ENCODE results near the gene NUTM1. TPM values are rescaled to one million over a fixed set of nuclear protein-coding genes. Genes with fewer than 3 reads are reported as not detected.

The NUTM1 gene
- total RNA-seq, 2 experiments from 2014 or later, result not detected

DNA sequence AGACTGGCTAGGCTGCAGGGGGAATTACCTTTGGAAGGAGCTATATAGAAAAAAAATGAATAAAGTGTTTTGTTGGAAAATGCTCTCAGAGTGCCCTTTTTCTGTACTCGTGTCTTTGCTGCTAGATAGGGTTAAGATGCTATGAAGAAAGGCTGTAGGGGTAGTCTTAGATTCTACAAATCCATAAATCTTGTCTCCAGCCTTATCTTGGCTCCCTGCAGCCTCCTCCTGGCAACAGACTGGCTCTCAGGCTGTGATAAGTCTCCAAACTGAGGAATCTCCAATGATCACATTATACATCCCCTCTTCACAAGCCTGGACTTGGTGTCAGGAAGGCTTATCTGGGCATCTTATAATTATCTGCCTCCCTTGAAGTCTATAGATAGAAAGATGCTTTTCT, 14.5 kb downstream of the NUTM1 start:
- Histone ChIP-seq H3K27ac (ENCODE audit: low read depth in 1 of 2, low read length in 2 of 2) (no peak overlapping the region), H3K9me3 (ENCODE audit: control insufficient read depth in 1 of 2, insufficient read depth in 1 of 2, low read length in 2 of 2) (no peaks in the 10 kb centered on the region), H3K36me3 (ENCODE audit: insufficient read depth, low read length) (peaks cover 68% of the 10 kb centered on the region), H3K4me3 (ENCODE audit: low read length) (no peak overlapping the region), H3K27me3 (ENCODE audit: control insufficient read depth in 1 of 2, insufficient read depth in 2 of 2, low read length in 2 of 2) (no peaks in the 10 kb centered on the region), H3K4me1 (ENCODE audit: insufficient read depth, low read length) (no peaks in the 10 kb centered on the region)
- no peak for ATAC-seq (ENCODE audit: poor library complexity)
- no peak overlapping the region for H3K27ac Mint-ChIP-seq
- H3K27me3 Mint-ChIP-seq, result no peaks in the 10 kb centered on the region
- no peak for DNase-seq
- H3K9me3 Mint-ChIP-seq, result no peaks in the 10 kb centered on the region
- intact Hi-C loops (cut with DNase I, micrococcal nuclease), result no loop called here
- H3K4me3 Mint-ChIP-seq, result no peak overlapping the region
- TF ChIP-seq, protein P1, sequence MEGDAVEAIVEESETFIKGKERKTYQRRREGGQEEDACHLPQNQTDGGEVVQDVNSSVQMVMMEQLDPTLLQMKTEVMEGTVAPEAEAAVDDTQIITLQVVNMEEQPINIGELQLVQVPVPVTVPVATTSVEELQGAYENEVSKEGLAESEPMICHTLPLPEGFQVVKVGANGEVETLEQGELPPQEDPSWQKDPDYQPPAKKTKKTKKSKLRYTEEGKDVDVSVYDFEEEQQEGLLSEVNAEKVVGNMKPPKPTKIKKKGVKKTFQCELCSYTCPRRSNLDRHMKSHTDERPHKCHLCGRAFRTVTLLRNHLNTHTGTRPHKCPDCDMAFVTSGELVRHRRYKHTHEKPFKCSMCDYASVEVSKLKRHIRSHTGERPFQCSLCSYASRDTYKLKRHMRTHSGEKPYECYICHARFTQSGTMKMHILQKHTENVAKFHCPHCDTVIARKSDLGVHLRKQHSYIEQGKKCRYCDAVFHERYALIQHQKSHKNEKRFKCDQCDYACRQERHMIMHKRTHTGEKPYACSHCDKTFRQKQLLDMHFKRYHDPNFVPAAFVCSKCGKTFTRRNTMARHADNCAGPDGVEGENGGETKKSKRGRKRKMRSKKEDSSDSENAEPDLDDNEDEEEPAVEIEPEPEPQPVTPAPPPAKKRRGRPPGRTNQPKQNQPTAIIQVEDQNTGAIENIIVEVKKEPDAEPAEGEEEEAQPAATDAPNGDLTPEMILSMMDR (IDR thresholded peaks at IDR 0.05), result no peak
- H3K36me3 Mint-ChIP-seq (ENCODE audit: low read depth), result peaks cover 77% of the 10 kb centered on the region
- POLR2A ChIA-PET, result interaction anchor here (1.6 kb wide), 1 partner anchor 20 kb away, joined by 8 read pairs; the partner anchor contains the start of gene SLC12A6
- CTCF ChIA-PET, result interaction anchor here (0.6 to 1.7 kb wide), 3 partner anchors 10 to 130 kb away, joined by 3 to 12 read pairs (median 4); partner anchors contain the start of gene LPCAT4
- H3K4me1 Mint-ChIP-seq (ENCODE audit: low read depth), result peaks cover 4% of the 10 kb centered on the region

GRCh38 chr15:34358367-34358766, 15.3 kb downstream of the NUTM1 start:
- Mint-ChIP-seq H3K4me3 (no peak overlapping the region), H3K36me3 (ENCODE audit: low read depth) (peaks cover 84% of the 10 kb centered on the region), H3K27me3 (no peaks in the 10 kb centered on the region), H3K4me1 (ENCODE audit: low read depth) (peaks cover 11% of the 10 kb centered on the region), H3K27ac (no peak overlapping the region), H3K9me3 (no peaks in the 10 kb centered on the region)
- TF ChIP-seq, protein P1 (IDR thresholded peaks at IDR 0.05), result no peak
- Histone ChIP-seq H3K4me1 (ENCODE audit: insufficient read depth, low read length) (no peaks in the 10 kb centered on the region), H3K27me3 (ENCODE audit: control insufficient read depth in 1 of 2, insufficient read depth in 2 of 2, low read length in 2 of 2) (no peaks in the 10 kb centered on the region), H3K9me3 (ENCODE audit: control insufficient read depth in 1 of 2, insufficient read depth in 1 of 2, low read length in 2 of 2) (no peaks in the 10 kb centered on the region), H3K36me3 (ENCODE audit: insufficient read depth, low read length) (peaks cover 76% of the 10 kb centered on the region), H3K27ac (ENCODE audit: low read depth in 1 of 2, low read length in 2 of 2) (no peak overlapping the region), H3K4me3 (ENCODE audit: low read length) (no peak overlapping the region)
- ATAC-seq (ENCODE audit: poor library complexity) (no peak), DNase-seq (no peak)
- CTCF ChIA-PET, result interaction anchor here (0.6 to 1.7 kb wide), 3 partner anchors 9 to 130 kb away, joined by 3 to 12 read pairs (median 4); partner anchors contain the start of gene LPCAT4
- intact Hi-C loops (cut with DNase I, micrococcal nuclease), result no loop called here
- POLR2A ChIA-PET, result interaction anchor here (1.6 kb wide), 1 partner anchor 21 kb away, joined by 8 read pairs; the partner anchor contains the start of gene SLC12A6

GRCh38 chr15:34358948-34359347, 15.8 kb downstream of the NUTM1 start:
- Mint-ChIP-seq H3K4me3 (no peak overlapping the region), H3K9me3 (no peaks in the 10 kb centered on the region), H3K27ac (no peak overlapping the region), H3K27me3 (no peaks in the 10 kb centered on the region), H3K4me1 (ENCODE audit: low read depth) (peaks cover 11% of the 10 kb centered on the region), H3K36me3 (ENCODE audit: low read depth) (peaks cover 90% of the 10 kb centered on the region)
- ATAC-seq (ENCODE audit: poor library complexity) (no peak), DNase-seq (no peak)
- Histone ChIP-seq H3K9me3 (ENCODE audit: control insufficient read depth in 1 of 2, insufficient read depth in 1 of 2, low read length in 2 of 2) (no peaks in the 10 kb centered on the region), H3K36me3 (ENCODE audit: insufficient read depth, low read length) (peaks cover 81% of the 10 kb centered on the region), H3K27ac (ENCODE audit: low read depth in 1 of 2, low read length in 2 of 2) (no peak overlapping the region), H3K4me1 (ENCODE audit: insufficient read depth, low read length) (peaks cover under 1% of the 10 kb centered on the region), H3K27me3 (ENCODE audit: control insufficient read depth in 1 of 2, insufficient read depth in 2 of 2, low read length in 2 of 2) (no peaks in the 10 kb centered on the region), H3K4me3 (ENCODE audit: low read length) (no peak overlapping the region)
- POLR2A ChIA-PET, result interaction anchor here (1.6 kb wide), 1 partner anchor 22 kb away, joined by 8 read pairs; the partner anchor contains the start of gene SLC12A6
- CTCF ChIA-PET, result interaction anchor here (1.7 kb wide), 1 partner anchor 9 kb away, joined by 12 read pairs; the partner anchor contains the start of gene LPCAT4
- intact Hi-C loops (cut with DNase I, micrococcal nuclease), result no loop called here
- TF ChIP-seq, protein P1 (IDR thresholded peaks at IDR 0.05), result no peak
